Kidney (tissue), 14 donors: ENCODE measurements around the gene USE1. TPM values are rescaled to one million over a fixed set of nuclear protein-coding genes. Genes with fewer than 3 reads are reported as not detected.

Source experiments
- DNase-seq, 5 donors: peaks; one replicate each; pipeline ENCODE4 v3.0.0-alpha.2; 2013 to 2020
- FAIRE-seq: peaks from 2 replicates; lab custom pipeline; 2012; peaks lifted over from hg19 to GRCh38; lab: Jason Lieb, UNC
- H3K27ac ChIP-seq, 2 donors: one replicate each; pipeline ENCODE4 v1.7.0; 2013; ENCODE audit warnings: low read depth in 2 of 2, low read length in 2 of 2, inconsistent platforms in 1 of 2
- H3K27me3 ChIP-seq: one replicate; pipeline ENCODE4 v1.7.1; 2013; ENCODE audit warnings: low read length, inconsistent platforms; ENCODE audit not compliant: control insufficient read depth, insufficient read depth
- H3K36me3 ChIP-seq, 3 donors: one replicate each; pipeline versions ENCODE4 v1.7.0 to v1.7.1; 2013; ENCODE audit warnings: low read length in 3 of 3, control low read depth in 1 of 3, inconsistent platforms in 1 of 3; ENCODE audit not compliant: insufficient read depth in 3 of 3, control insufficient read depth in 2 of 3
- H3K4me1 ChIP-seq, 3 donors: one replicate each; pipeline versions ENCODE4 v1.7.0 to v1.7.1; 2013; ENCODE audit warnings: low read length in 3 of 3, inconsistent platforms in 1 of 3, low read depth in 1 of 3; ENCODE audit not compliant: control insufficient read depth in 2 of 3, insufficient read depth in 2 of 3
- H3K4me3 ChIP-seq, 3 donors: one replicate each; pipeline versions ENCODE4 v1.7.0 to v1.8.1; 2013; ENCODE audit warnings: low read length in 3 of 3, control low read depth in 1 of 3, inconsistent platforms in 1 of 3
- H3K9ac ChIP-seq, 3 donors: one replicate each; pipeline versions ENCODE4 v1.7.0 to v1.7.1; 2013; ENCODE audit warnings: low read length in 3 of 3, control low read depth in 1 of 3, inconsistent platforms in 1 of 3
- H3K9me3 ChIP-seq, 3 donors: one replicate each; pipeline versions ENCODE4 v1.7.0 to v1.7.1; 2013; ENCODE audit warnings: low read length in 3 of 3, control low read depth in 1 of 3, inconsistent platforms in 1 of 3; ENCODE audit not compliant: control insufficient read depth in 2 of 3, insufficient read depth in 1 of 3
- CTCF ChIP-seq: IDR thresholded peaks from 3 replicates; pipeline ENCODE4 v1.5.1; 2012; ENCODE audit warnings: mild to moderate bottlenecking, moderate library complexity, borderline replicate concordance; ENCODE audit not compliant: insufficient read depth; ENCODE audit errors: extremely low read depth
- intact Hi-C: fragments of 100-400 bp; cut with DNase I; formaldehyde crosslinking; loops from one replicate; pipeline ENCODE4 v1.11.1; 2022
- polyA plus RNA-seq: library from polyadenylated mRNA; stranded (reverse); fragments of 350-450 nt; fragmentation: Illumina TruSeq; extraction: RNeasy Lipid Tissue Mini Kit (QIAGEN cat#74804); gene quantifications from one replicate; pipeline ENCODE4 v1.2.3, GENCODE V29; 2014; ENCODE audit warnings: low read depth, low replicate concordance; ENCODE audit not compliant: insufficient read depth
- total RNA-seq: library from RNA; stranded (reverse); fragmentation: NEBNext Ultra II Directional; extraction: Animal tissue kit (Norgen Biotek cat#: 25700); gene quantifications from one replicate; pipeline ENCODE4 v1.2.1, GENCODE V29; 2021
- donor health status: control.
- donor health status: control.
- donor health status: control.
- donor health status: control.
- donor health status: control.
- donor health status: DM: yes; HTN: yes; CAD: no.
- donor health status: Normal renal cell carcinoma (clear cell type).

The USE1 gene
- total and polyA plus RNA-seq, 2 donors from 2014 or later, result 26.0 to 52.6 TPM

GRCh38 chr19:17210296-17210695 lies 4.9 kb upstream of the USE1 start:
- peaks cover 0 to 5% (median 4%) of the 10 kb centered on the region in 3 donors for H3K4me1 ChIP-seq
- no peak for TF ChIP-seq CTCF
- H3K27ac ChIP-seq, result no peak overlapping the region
- no peak for DNase-seq
- no peak for FAIRE-seq
- no peak overlapping the region for H3K4me3 ChIP-seq
- no peaks in the 10 kb centered on the region for H3K27me3 ChIP-seq
- intact Hi-C loops, result no loop called here
- H3K9me3 ChIP-seq, result no peaks in the 10 kb centered on the region
- H3K36me3 ChIP-seq, result peaks cover 0 to 3% (median 3%) of the 10 kb centered on the region in 3 donors
- no peak overlapping the region for H3K9ac ChIP-seq

- no peak for TF ChIP-seq CTCF
- no peak overlapping the region for H3K27ac ChIP-seq
- H3K9me3 ChIP-seq, result no peaks in the 10 kb centered on the region
- intact Hi-C loops, result no loop called here
- H3K9ac ChIP-seq, result no peak overlapping the region
- peaks cover 0 to 11% (median 4%) of the 10 kb centered on the region in 3 donors for H3K4me1 ChIP-seq
- H3K27me3 ChIP-seq, result no peaks in the 10 kb centered on the region
- no peak overlapping the region for H3K4me3 ChIP-seq
- peaks cover 0 to 3% (median 3%) of the 10 kb centered on the region in 3 donors for H3K36me3 ChIP-seq
- DNase-seq, result no peak
- FAIRE-seq, result no peak
These were observed 3.4 kb upstream of the USE1 start for GRCh38 chr19:17211547-17212446.

- Histone ChIP-seq H3K9me3 (no peaks in the 10 kb centered on the region), H3K36me3 (peaks cover 0 to 3% (median 3%) of the 10 kb centered on the region in 3 donors), H3K27ac (no peak overlapping the region), H3K9ac (no peak overlapping the region), H3K27me3 (no peaks in the 10 kb centered on the region), H3K4me1 (peaks cover 0 to 11% (median 4%) of the 10 kb centered on the region in 3 donors), H3K4me3 (no peak overlapping the region)
- intact Hi-C loops, result no loop called here
- DNase-seq, result no peak
- no peak for TF ChIP-seq CTCF
- FAIRE-seq, result no peak
These were observed 1.8 kb upstream of the USE1 start for GRCh38 chr19:17213334-17213733.
